ENCODE results near the gene RGPD6.
"Not testable (repeated sequence)": the region's sequence is repeated elsewhere in the genome, so short reads cannot be mapped to it uniquely, and the experiment has no call there.

GRCh38 chr2:110579216-110579965 lies 2.4 kb upstream of the RGPD6 start:
- not testable (repeated sequence) for TF ChIP-seq POLR2A, POLR2AphosphoS5 (IDR thresholded peaks at IDR 0.05; ENCODE audit: low read depth, low read length)
